Measurements from ENCODE around the gene NOP14.

Gene NOP14

GRCh38 chr4:2908686-2909085 is 54.5 kb downstream of the NOP14 start:
- no peak for DNase-seq

DNA sequence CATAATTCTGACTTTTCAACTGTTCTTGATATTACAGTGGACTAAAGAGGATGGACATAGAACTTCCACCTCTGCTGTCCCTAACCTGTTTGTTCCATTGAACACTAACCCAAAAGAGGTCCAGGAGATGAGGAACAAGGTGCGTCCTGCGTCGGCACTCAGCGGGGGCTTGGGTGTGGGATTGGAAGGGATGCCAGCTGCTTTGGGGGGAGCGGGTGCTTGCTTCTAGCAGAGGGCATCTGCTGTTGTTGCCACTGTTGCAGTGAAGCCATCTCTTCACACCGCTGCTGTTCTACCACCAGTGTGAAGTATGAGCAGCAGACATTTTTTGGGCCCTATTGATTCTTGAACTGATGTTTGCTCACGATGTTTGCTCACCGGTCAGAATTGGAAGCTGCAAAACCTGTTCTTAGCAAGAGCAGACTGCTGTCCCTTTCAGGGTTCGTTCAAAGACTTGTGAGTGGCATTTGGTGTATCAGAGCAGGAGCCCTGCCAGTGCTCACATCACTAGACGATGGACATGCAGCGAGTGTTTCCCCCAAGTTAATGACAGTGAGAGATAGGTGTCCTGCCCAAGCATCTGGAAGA is 55.4 kb downstream of the NOP14 start:
- no peak for DNase-seq

GRCh38 chr4:2907226-2907625 is 56.0 kb downstream of the NOP14 start:
- no peak for DNase-seq

DNA sequence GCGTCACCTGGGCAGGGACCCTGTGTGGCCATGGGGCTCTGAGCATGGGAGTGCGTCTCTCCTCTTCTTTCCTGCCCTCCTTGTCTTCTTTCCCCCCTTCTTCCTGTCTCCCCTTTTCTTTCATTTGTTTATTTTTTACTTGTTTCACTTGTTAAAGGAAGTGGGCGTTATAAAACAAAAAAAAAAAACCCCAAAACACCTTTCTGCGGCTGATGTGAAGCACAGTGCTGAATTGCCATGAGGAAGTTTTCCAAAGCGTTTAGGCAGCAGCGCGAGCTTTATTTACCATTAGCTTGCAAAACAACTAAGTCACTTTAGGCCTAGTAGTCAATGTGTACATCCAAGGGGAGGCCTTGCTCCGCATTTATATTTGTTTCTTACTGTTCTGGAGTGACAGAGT is 57.0 kb downstream of the NOP14 start:
- DNase-seq = no peak

DNA sequence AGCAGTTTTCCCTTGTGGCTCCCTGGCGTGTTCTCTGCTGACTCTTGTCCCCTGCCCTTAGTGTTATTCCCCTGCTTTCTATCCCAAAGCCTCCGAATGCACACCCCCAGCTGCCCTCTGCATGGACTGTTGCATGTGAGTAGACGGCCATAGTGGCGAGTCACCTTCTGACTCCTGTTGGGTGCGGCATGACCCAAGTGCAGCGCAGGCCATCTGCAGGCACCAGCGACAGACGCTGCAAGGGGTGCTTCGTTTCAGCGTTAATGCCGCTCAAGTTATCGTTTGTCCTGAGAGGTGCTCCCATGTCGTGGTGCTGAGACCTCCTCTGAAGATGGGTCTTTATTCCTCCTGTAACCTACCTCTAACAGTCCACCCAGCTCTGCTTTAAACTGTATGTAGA is 57.7 kb downstream of the NOP14 start:
- DNase-seq = no peak

DNA sequence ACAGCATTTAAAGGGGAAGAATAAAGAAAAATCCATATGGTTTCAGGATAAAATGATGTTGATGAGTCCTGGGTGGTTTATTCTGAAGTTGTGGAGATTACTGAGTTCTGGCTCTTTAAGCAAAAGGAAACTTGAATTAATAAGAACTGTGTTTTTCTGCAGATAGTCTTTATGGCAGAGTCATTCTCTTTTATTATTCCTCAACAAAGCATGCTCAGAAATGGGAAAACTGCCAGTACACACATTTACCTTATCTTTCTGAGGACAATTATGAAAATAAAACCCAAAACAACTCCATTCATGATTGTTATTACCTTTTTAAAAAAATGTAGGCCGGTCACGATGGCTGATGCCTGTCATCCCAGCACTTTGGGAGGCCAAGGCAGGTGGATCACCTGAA is 61.1 kb downstream of the NOP14 start:
- no peak for DNase-seq

GRCh38 chr4:2901186-2901585 is 62.0 kb downstream of the NOP14 start:
- no peak for DNase-seq

- DNase-seq = no peak
Measured at GRCh38 chr4:2900741-2901140, 62.5 kb downstream of the NOP14 start.

DNA sequence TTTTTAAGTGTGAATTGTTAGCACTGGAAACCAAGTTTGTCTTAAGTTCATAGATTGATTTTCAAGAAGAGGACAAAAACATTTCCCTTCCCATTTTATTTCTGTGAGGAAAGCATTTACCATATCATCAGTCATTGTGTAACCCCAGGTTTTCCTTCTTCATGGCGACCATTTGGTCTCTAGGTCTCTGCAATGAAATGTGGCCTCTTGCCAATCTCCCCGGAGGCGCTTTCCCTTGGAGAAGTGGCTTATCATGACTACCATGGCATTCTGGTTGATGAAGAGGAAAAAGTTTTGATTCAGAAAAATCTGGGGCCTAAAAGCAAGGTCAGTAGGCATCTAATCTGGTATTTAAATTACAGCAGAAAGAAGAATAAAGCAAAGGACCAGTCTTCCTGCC is 65.2 kb downstream of the NOP14 start:
- no peak for DNase-seq

DNA sequence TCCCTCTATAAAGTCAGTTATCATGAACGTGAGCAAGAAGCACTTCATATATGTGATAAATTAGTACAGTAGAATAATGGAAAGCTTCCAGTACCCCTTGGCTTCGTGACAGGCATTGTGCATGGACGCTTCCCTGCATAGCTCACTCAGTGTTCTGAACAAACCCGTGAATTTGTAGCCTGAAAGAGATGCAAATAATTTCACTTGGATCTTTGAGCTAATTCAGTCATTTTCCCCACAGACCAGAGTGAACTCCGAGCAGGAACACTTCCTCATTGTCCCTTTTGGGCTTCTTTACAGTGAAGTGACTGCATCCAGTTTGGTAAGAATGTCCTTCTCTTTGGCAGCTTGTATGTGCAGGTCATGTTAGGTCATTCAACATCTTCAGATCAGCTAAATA is 69.4 kb downstream of the NOP14 start:
- no peak for DNase-seq

GRCh38 chr4:2891294-2891693 is 71.9 kb downstream of the NOP14 start:
- no peak for DNase-seq

DNA sequence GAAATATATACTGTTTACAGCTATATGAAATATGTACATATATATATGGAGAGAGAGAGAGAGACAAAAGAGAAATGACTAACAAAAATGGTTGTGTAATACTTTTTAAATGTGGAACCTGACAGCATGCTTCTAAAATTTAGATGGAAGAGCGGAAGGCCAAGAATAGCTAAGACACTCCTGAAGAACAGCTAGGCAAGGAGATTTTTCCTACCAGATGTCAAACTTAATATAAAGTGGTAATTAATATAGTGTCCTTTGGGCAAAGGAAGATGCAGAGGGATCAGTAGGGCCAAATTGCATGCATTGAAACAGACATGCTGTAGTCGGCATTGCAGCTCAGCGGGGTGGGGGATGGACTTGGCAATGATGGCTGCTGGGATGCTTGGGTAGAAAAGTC is 74.3 kb downstream of the NOP14 start:
- no peak for DNase-seq

Measured in activated naive CD4-positive, alpha-beta T cell (primary cell).